Activated CD4-positive, alpha-beta memory T cell treated with anti-CD3 and anti-CD28 coated beads, Interleukin-2, amount 10 ng/mL, durations not matched to agents 7 days and 5 days (primary cell): ENCODE data around the gene SPIN1. TPM values are rescaled to one million over a fixed set of nuclear protein-coding genes. Genes with fewer than 3 reads are reported as not detected.
"Not testable (repeated sequence)": the region's sequence is repeated elsewhere in the genome, so short reads cannot be mapped to it uniquely, and the experiment has no call there.

Source experiments
- CTCF ChIA-PET: fragments of 350-600 bp; sonication (Branson Sonifier 250); formaldehyde crosslinking; loops from one replicate; lab custom pipeline; 2021; ENCODE audit warnings: antibody characterized with exemption, inconsistent platforms; lab: Charles Lee
- POLR2A ChIA-PET: fragments of 350-600 bp; sonication (Branson Sonifier 250); formaldehyde crosslinking; loops from one replicate; lab custom pipeline; 2021; ENCODE audit warnings: antibody characterized with exemption; lab: Charles Lee
- DNase-seq: peaks from one replicate; pipeline ENCODE4 v3.0.0-alpha.2; 2020
- H3K27ac Mint-ChIP-seq: one replicate; pipeline ENCODE4 v1.8.0; 2021; ENCODE audit warnings: mild to moderate bottlenecking, mixed read lengths
- H3K27me3 Mint-ChIP-seq: one replicate; pipeline ENCODE4 v1.8.0; 2021; ENCODE audit warnings: mixed read lengths
- H3K36me3 Mint-ChIP-seq: one replicate; pipeline ENCODE4 v1.8.0; 2021; ENCODE audit warnings: low read depth, mixed read lengths
- H3K4me1 Mint-ChIP-seq: one replicate; pipeline ENCODE4 v1.8.0; 2021; ENCODE audit warnings: mixed read lengths
- H3K4me3 Mint-ChIP-seq: one replicate; pipeline ENCODE4 v1.8.0; 2021; ENCODE audit warnings: mild to moderate bottlenecking, mixed read lengths
- H3K9me3 Mint-ChIP-seq: one replicate; pipeline ENCODE4 v1.8.0; 2021; ENCODE audit warnings: mixed read lengths
- total RNA-seq, 2 experiments: library from RNA; stranded (reverse); gene quantifications; one replicate each; pipeline ENCODE4 v1.2.3, GENCODE V29; 2021

The SPIN1 gene
- 10 to 100 TPM; 38.4 to 42.2 TPM for total RNA-seq

DNA sequence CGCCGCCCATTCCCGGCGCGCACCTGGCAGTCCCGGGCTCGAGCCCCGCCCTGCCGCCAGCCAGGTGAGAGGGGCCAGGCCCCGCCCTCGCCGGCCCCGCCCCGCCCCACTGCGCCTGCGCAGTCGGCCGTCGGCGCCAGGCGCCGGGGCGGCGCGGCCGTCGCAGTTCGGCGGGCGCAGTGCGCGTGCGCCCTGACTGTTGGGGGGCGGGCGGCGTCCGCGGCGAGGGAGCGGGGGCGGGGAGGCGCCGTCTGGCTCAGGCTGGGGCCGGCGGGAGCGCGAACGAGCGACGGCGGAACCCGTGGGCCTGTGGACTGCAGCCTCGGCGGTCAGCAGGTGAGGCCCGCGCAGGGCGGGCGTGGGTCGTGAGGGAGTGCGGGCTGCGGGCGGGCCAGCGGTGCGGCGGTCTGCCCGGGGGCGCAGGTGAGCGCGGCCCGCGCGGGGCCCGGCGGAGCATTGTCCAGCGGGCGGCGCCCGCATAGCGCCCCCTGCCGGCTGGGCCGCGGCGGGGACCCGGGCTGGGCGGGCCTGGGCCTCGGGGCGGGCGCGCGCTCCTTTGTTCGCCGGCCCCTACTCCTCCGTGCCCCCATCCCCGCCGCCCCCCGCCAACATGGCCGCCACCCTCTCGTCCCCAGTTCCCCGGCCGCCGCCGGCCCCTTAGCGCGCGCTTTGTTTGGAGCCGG lies at the start of gene SPIN1:
SPIN1 (plus strand) TSS at position 242 of the 683 bp plus-strand sequence. CDS start 38,096 bp downstream, outside the sequence.
- Mint-ChIP-seq H3K9me3 (no peaks in the 10 kb centered on the region), H3K27me3 (no peaks in the 10 kb centered on the region), H3K27ac (peak within 1 kb of the TSS; percentile 86), H3K36me3 (peaks cover 12% of the 10 kb centered on the region), H3K4me1 (peaks cover 27% of the 10 kb centered on the region), H3K4me3 (peak within 1 kb of the TSS; percentile 95)
- peak; percentile 84 for DNase-seq
- ChIA-PET CTCF (interaction anchor here (0.9 kb wide), 1 partner anchor 33 kb away, joined by 3 read pairs; no protein-coding TSS in a partner anchor), POLR2A (no interaction called here)

DNA sequence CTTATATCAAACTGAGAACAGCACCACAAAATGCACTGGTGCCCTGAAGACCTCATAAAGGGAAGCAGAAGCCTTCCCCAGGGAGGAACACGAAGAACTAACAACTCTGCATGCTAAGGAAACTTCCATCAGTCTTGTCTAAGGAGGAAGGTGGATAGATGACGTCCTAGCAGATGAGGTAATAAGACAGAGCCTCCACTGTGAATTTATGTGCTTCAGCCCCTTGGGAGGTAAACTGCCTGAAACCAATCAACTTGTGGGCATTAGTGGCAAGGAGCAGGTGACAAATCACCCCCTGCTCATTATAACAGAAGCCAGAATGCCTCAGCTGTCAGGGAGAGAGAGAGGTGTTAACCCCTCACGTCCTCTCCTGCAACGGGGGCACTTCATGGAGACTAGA lies 48.9 kb upstream of the SPIN1 start:
- ChIA-PET POLR2A (no interaction called here), CTCF (no interaction called here)
- H3K27me3 Mint-ChIP-seq = peaks cover 11% of the 10 kb centered on the region
- no peaks in the 10 kb centered on the region for H3K9me3 Mint-ChIP-seq
- H3K4me1 Mint-ChIP-seq = peaks cover 6% of the 10 kb centered on the region
- H3K4me3 Mint-ChIP-seq = no peak overlapping the region
- H3K36me3 Mint-ChIP-seq = no peaks in the 10 kb centered on the region
- DNase-seq = no peak
- H3K27ac Mint-ChIP-seq = no peak overlapping the region

DNA sequence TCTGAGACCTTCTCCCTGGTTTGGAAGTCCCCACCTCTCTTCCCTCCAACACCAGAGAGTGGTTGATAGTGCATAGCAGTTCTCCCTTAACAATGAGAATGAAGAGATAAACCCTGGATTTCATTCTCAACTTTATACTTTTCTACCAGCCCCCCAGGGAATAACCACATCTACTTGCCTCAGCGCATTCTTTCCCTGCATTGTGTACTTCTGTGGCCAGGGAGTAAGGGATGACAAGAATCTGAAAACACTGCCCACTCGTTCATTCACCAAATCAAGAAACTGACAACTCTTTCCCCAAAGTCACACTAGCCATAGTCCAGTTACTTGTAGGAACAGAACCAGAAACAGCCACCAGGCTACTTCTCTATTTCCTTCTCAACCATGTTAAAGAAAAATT lies 46.0 kb upstream of the SPIN1 start:
- CTCF ChIA-PET = no interaction called here
- Mint-ChIP-seq H3K4me1 (peaks cover 6% of the 10 kb centered on the region), H3K4me3 (no peak overlapping the region), H3K27ac (no peak overlapping the region), H3K9me3 (no peaks in the 10 kb centered on the region), H3K27me3 (peaks cover 11% of the 10 kb centered on the region), H3K36me3 (no peaks in the 10 kb centered on the region)
- POLR2A ChIA-PET = no interaction called here
- DNase-seq = no peak

DNA sequence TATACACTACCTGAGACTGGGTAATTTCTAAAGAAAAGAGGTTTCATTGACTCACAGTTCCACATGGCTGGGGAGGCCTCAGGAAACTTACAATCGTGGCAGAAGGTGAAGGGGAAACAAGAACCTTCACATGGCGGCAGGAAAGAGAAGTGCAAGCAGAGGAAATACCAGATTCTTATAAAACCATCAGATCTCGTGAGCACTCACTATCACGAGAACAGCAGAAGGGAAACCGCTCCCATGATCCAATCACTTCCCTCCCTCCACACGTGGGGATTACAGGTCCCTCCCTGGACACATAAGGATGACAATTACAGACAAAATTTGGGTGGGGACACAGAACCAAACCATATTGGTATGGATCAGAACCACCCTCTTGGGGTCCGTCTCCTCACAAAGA lies 44.2 kb upstream of the SPIN1 start:
- DNase-seq = no peak
- no peak overlapping the region for H3K27ac Mint-ChIP-seq
- ChIA-PET POLR2A (no interaction called here), CTCF (no interaction called here)
- no peak overlapping the region for H3K4me3 Mint-ChIP-seq
- H3K27me3 Mint-ChIP-seq = peaks cover 9% of the 10 kb centered on the region
- no peaks in the 10 kb centered on the region for H3K36me3 Mint-ChIP-seq
- peaks cover 5% of the 10 kb centered on the region for H3K4me1 Mint-ChIP-seq
- no peaks in the 10 kb centered on the region for H3K9me3 Mint-ChIP-seq

DNA sequence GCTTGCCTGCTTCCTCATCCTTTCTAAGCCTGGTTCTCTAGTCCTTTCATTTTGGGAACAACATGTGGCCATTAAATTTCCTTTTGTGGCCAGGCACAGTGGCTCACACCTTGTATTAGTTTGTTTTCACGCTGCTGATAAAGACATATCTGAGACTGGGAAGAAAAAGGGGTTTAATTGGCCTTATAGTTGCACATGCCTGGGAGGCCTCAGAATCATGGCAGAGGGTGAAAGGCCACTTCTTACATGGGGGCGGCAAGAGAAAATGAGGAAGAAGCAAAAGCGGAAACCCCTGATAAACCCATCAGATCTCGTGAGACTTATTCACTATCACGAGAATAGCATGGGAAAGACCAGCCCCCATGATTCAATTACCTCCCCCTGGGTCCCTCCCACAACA lies 37.9 kb upstream of the SPIN1 start:
- H3K4me3 Mint-ChIP-seq, CTCF ChIA-PET, H3K9me3 Mint-ChIP-seq, H3K27ac Mint-ChIP-seq, H3K27me3 Mint-ChIP-seq, DNase-seq, H3K4me1 Mint-ChIP-seq, POLR2A ChIA-PET, H3K36me3 Mint-ChIP-seq: not testable (repeated sequence)

DNA sequence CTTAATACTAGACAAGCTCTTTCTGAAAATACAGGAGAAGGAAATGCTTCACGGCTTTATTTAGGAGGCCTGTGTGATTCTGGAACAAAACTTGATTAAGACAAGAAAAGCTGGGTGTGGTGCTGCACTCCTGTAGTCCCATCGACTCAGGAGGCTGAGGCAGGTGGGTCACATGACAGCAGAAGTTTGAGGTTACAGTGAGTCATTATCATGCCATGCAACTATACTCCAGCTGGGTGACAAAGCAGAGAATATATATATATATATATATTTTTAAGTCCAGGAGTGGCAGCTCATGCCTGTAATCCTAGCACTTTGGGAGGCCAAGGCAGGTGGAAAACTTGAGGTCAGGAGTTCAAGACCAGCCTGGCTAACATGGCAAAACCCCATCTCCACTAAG lies 33.1 kb upstream of the SPIN1 start:
- peaks cover 5% of the 10 kb centered on the region for H3K9me3 Mint-ChIP-seq
- ChIA-PET POLR2A (no interaction called here), CTCF (interaction anchor here (1.1 kb wide), 1 partner anchor 32 kb away, joined by 3 read pairs; no protein-coding TSS in a partner anchor)
- DNase-seq = peak; percentile 45
- peaks cover 13% of the 10 kb centered on the region for H3K4me1 Mint-ChIP-seq
- no peak overlapping the region for H3K4me3 Mint-ChIP-seq
- no peak overlapping the region for H3K27ac Mint-ChIP-seq
- H3K36me3 Mint-ChIP-seq = no peaks in the 10 kb centered on the region
- peaks cover 3% of the 10 kb centered on the region for H3K27me3 Mint-ChIP-seq

DNA sequence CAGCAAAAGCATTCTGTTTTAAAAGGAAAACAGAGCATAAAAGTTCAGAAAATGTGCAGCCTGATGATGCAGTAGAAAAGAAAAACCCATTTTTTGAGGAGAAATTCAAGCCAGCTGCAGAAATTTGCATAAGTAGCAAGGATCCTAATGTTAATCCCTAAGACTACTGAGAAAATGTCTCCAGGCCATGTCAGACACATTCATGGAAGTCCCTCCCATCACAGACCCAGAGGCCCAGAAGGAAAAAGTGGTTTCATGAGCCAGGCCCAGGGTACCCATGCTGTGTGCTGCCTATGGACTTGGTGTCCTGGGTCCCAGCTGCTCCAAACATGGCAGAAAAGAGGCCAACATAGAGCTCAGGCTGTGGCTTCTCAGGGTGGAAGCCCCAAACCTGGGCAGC lies 31.0 kb upstream of the SPIN1 start:
- H3K36me3 Mint-ChIP-seq, H3K4me3 Mint-ChIP-seq, H3K27ac Mint-ChIP-seq, DNase-seq, H3K27me3 Mint-ChIP-seq, POLR2A ChIA-PET, H3K9me3 Mint-ChIP-seq: not testable (repeated sequence)
- peaks cover 13% of the 10 kb centered on the region for H3K4me1 Mint-ChIP-seq
- CTCF ChIA-PET = interaction anchor here (0.6 kb wide), 1 partner anchor 46 kb away, joined by 4 read pairs; no protein-coding TSS in a partner anchor

DNA sequence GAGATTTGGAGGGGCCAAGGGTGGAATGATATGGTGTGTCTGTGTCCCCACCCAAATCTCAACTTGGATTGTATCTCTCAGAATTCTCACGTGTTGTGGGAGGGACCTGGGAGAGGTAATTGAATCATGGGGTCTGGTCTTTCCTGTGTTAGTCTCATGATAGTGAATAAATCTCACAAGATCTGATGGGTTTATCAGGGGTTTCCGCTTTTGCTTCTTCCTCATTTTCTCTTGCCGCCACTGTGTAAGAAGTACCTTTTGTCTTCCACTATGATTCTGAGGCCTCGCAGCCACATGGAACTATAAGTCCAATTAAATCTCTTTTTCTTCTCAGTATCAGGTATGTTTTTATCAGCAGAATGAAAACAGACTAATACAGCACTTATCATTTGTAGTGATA lies 29.5 kb upstream of the SPIN1 start:
- Mint-ChIP-seq H3K27me3 (peaks cover 9% of the 10 kb centered on the region), H3K36me3 (no peaks in the 10 kb centered on the region), H3K4me1 (peaks cover 13% of the 10 kb centered on the region), H3K27ac (no peak overlapping the region), H3K9me3 (peaks cover 5% of the 10 kb centered on the region), H3K4me3 (no peak overlapping the region)
- ChIA-PET POLR2A (no interaction called here), CTCF (no interaction called here)
- DNase-seq = no peak

DNA sequence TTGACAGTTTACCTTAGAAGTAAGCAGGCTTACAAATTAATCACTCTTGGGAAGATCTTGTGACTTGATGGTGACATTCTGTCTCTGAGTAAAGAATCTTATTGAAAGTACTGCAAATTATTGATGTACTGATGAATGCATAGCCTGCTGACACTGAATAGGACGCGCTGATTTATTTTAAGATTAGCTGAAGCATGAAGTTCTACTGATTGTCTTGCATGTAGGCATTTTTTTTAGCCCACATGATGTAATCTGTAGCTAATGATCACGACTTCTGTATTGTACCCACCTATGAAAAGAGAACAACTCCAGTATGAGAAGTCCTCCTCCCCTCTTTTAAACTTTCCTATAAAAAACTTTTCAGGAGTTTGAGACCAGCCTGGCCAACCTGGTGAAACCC lies 28.3 kb upstream of the SPIN1 start:
- Mint-ChIP-seq H3K9me3 (peaks cover 2% of the 10 kb centered on the region), H3K36me3 (no peaks in the 10 kb centered on the region), H3K27me3 (peaks cover 15% of the 10 kb centered on the region), H3K4me3 (no peak overlapping the region), H3K4me1 (peaks cover 13% of the 10 kb centered on the region), H3K27ac (no peak overlapping the region)
- POLR2A ChIA-PET = no interaction called here
- CTCF ChIA-PET = no interaction called here
- no peak for DNase-seq

DNA sequence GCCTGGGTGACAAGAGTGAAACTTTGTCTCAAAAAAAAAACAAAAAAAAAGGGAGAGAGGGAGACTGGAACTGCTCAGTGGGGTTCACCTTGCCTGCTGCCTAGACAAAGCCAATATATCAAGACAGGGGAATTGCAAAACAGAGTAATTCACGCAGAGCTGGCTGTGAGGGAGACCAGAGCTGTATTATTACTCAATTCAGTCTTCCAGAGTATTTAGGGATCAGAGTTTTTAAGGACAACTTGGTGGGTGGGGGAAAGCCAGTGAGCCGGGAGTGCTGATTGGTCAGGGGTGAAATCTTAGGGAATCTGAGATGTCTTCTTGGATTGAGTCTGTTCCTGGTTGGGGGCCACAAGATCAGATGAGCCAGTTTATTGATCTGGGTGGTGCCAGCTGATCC lies 25.6 kb upstream of the SPIN1 start:
- CTCF ChIA-PET = no interaction called here
- peaks cover 2% of the 10 kb centered on the region for H3K36me3 Mint-ChIP-seq
- no peak overlapping the region for H3K27ac Mint-ChIP-seq
- no peak for DNase-seq
- peaks cover 1% of the 10 kb centered on the region for H3K4me1 Mint-ChIP-seq
- H3K9me3 Mint-ChIP-seq = peaks cover 4% of the 10 kb centered on the region
- POLR2A ChIA-PET = no interaction called here
- no peak overlapping the region for H3K4me3 Mint-ChIP-seq
- peaks cover 13% of the 10 kb centered on the region for H3K27me3 Mint-ChIP-seq

DNA sequence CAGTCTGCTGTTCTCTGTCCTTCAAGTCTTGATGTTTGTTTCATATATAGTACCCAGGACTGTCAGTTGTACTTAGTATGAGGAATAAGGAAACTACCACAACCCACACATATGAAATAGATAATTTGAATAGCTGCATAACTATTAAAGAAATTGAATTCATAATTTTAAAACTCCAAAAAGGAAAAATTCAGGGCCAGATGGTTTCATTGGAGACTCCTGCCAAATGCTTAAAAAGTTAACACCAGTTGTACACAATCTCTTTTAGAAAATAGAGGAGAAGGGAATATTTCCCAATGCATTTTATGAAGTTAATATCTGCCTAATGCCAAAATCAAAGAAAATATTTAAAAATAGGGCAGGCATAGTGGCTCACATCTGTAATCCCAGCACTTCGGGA lies 24.6 kb upstream of the SPIN1 start:
- Mint-ChIP-seq H3K9me3 (peaks cover 8% of the 10 kb centered on the region), H3K27ac (no peak overlapping the region), H3K4me3 (no peak overlapping the region), H3K27me3 (peaks cover 13% of the 10 kb centered on the region), H3K36me3 (peaks cover 5% of the 10 kb centered on the region), H3K4me1 (no peaks in the 10 kb centered on the region)
- CTCF ChIA-PET = no interaction called here
- POLR2A ChIA-PET = no interaction called here
- DNase-seq = no peak

DNA sequence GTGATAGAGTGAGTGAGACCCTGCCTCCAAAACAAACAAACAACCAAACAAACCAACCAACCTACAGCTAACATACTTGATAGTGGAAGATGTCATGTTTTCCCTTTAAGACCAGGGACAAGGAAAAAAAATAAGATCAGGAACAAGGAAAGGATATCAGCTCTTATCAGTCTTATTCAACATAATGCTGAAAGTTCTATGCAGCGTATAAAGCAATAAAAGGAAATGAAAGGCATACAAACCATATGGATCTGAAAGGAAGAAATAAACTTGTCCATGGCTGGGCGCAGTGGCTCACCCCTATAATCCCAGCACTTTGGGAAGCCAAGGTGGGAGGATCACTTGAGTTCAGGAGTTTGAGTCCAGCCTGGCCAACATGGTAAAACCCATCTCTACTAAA lies 23.5 kb upstream of the SPIN1 start:
- DNase-seq = no peak
- Mint-ChIP-seq H3K36me3 (peaks cover 5% of the 10 kb centered on the region), H3K27me3 (peaks cover 13% of the 10 kb centered on the region), H3K27ac (no peak overlapping the region), H3K4me3 (no peak overlapping the region), H3K9me3 (peaks cover 9% of the 10 kb centered on the region), H3K4me1 (no peaks in the 10 kb centered on the region)
- ChIA-PET CTCF (no interaction called here), POLR2A (no interaction called here)

DNA sequence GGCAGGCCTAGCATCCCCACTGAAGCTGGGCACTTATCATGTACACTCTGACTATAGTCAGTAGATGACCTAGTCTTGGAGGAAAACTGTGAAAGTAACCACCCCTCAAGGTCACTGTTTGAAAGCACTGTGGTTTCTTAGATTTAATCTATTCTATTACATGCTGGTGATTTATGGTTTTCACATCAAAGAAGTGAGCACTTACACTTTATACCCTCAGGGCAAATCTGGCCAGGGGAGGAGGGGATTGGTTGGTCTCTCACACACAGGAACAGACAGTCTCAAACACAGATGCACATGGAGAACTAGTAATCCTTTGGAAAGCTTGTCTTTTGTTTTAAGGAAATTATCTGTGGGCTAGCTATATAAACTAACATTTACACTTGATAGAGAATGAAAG lies 17.9 kb upstream of the SPIN1 start:
- DNase-seq = no peak
- CTCF ChIA-PET = interaction anchor here (0.7 kb wide), 1 partner anchor 689 kb away, joined by 4 read pairs; no protein-coding TSS in a partner anchor
- POLR2A ChIA-PET = no interaction called here
- H3K27me3 Mint-ChIP-seq = peaks cover 13% of the 10 kb centered on the region
- no peaks in the 10 kb centered on the region for H3K4me1 Mint-ChIP-seq
- peaks cover 11% of the 10 kb centered on the region for H3K9me3 Mint-ChIP-seq
- peaks cover 5% of the 10 kb centered on the region for H3K36me3 Mint-ChIP-seq
- no peak overlapping the region for H3K27ac Mint-ChIP-seq
- no peak overlapping the region for H3K4me3 Mint-ChIP-seq

DNA sequence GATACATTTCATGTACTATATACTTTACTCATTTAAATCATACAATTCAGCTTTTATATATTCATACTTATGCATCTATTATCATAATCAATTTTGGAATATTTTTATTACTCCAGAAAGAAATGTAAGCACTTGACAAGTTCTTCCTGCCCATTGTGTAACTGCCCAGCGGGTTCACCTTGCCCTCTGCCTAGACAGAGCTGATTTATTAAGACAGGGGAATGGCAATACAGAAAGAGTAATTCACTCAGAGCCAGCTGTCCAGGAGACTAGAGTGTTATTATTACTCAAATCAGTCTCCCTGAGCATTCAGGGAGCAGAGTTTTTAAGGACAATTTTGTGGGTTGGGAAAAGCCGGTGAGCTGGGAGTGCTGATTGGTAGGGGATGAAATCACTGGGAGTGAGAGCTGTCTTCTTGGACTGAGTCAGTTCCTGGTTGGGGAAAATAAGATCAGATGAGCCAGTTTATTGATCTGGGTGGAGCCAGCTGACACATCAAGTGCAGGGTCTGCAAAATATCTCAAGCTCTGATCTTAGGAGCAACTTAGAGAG lies 16.1 kb upstream of the SPIN1 start:
- H3K27me3 Mint-ChIP-seq = peaks cover 12% of the 10 kb centered on the region
- peaks cover 2% of the 10 kb centered on the region for H3K4me1 Mint-ChIP-seq
- no peak overlapping the region for H3K4me3 Mint-ChIP-seq
- peaks cover 5% of the 10 kb centered on the region for H3K36me3 Mint-ChIP-seq
- CTCF ChIA-PET = no interaction called here
- H3K9me3 Mint-ChIP-seq = peaks cover 11% of the 10 kb centered on the region
- no peak overlapping the region for H3K27ac Mint-ChIP-seq
- DNase-seq = no peak
- POLR2A ChIA-PET = no interaction called here
